IMR-90 (cell line): Measurements from ENCODE around the gene PCBP3. TPM values are rescaled to one million over a fixed set of nuclear protein-coding genes. Genes with fewer than 3 reads are reported as not detected.
A peak's percentile ranks its signal among the peaks of the same experiment; 100 is the strongest.

Experiments used
- ATAC-seq: fragments of 200-7000 bp; cut with Tn5 transposase; 2 replicates; pipeline ENCODE4 v1.9.1; 2020; ENCODE audit warnings: low read depth, mild to moderate bottlenecking, moderate library complexity
- BruUV-seq: library from RNA; stranded (reverse); fragments of 400-500 nt; replicated peaks from 2 replicates; lab custom pipeline; 2021; lab: Mats Ljungman, UMichigan
- CTCF ChIA-PET: fragments of 300-600 bp; formaldehyde crosslinking; extraction: SDS; loops from one replicate; lab custom pipeline; 2021; ENCODE audit warnings: antibody characterized with exemption; lab: Yijun Ruan, JAX
- POLR2A ChIA-PET: fragments of 300-600 bp; sonication (Branson Sonifier 250); formaldehyde crosslinking; loops from one replicate; lab custom pipeline; 2022; ENCODE audit warnings: antibody characterized with exemption; ENCODE audit not compliant: unreplicated experiment; lab: Charles Lee
- DNase-seq: peaks from one replicate; pipeline ENCODE4 v3.0.0; 2013
- H2AFZ ChIP-seq: replicated peaks from 2 replicates; pipeline ENCODE3; 2013; ENCODE audit warnings: low read length, mild to moderate bottlenecking; ENCODE audit not compliant: poor library complexity
- H2AK5ac ChIP-seq: 2 replicates; pipeline ENCODE4 v1.6.1; 2013; ENCODE audit warnings: low read depth, low read length, inconsistent platforms
- H2AK9ac ChIP-seq: replicated peaks from 2 replicates; pipeline ENCODE3; 2013; ENCODE audit warnings: mild to moderate bottlenecking, low read depth, low read length, moderate library complexity; ENCODE audit not compliant: poor library complexity
- H2BK120ac ChIP-seq: 2 replicates; pipeline ENCODE4 v1.6.1; 2013; ENCODE audit warnings: low read depth, low read length, inconsistent platforms
- H2BK15ac ChIP-seq: 3 replicates; pipeline ENCODE4 v1.6.1; 2013; ENCODE audit warnings: low read depth, low read length, inconsistent platforms
- H2BK20ac ChIP-seq: 2 replicates; pipeline ENCODE4 v1.6.1; 2013; ENCODE audit warnings: low read depth, mild to moderate bottlenecking, inconsistent platforms, low read length, moderate library complexity
- H2BK5ac ChIP-seq: 2 replicates; pipeline ENCODE4 v1.6.1; 2013; ENCODE audit warnings: mild to moderate bottlenecking, low read depth, low read length, inconsistent platforms; ENCODE audit not compliant: poor library complexity, severe bottlenecking
- H3K14ac ChIP-seq: replicated peaks from 2 replicates; pipeline ENCODE4 v1.6.1; 2013; ENCODE audit warnings: low read depth, low read length, inconsistent platforms
- H3K18ac ChIP-seq: 2 replicates; pipeline ENCODE4 v1.6.1; 2013; ENCODE audit warnings: low read depth, low read length, control low read depth
- H3K23ac ChIP-seq: 2 replicates; pipeline ENCODE4 v1.6.1; 2013; ENCODE audit warnings: low read depth, low read length, inconsistent platforms
- H3K27ac ChIP-seq: 2 replicates; pipeline ENCODE4 v1.5.1; 2013; ENCODE audit warnings: mild to moderate bottlenecking, control low read depth, low read length; ENCODE audit not compliant: insufficient read depth
- H3K27me3 ChIP-seq: 2 replicates; pipeline ENCODE4 v1.6.1; 2013; ENCODE audit warnings: low read length; ENCODE audit not compliant: control insufficient read depth, insufficient read depth
- H3K36me3 ChIP-seq: 2 replicates; pipeline ENCODE4 v1.6.1; 2013; ENCODE audit warnings: low read length, mixed read lengths; ENCODE audit not compliant: control insufficient read depth, insufficient read depth
- H3K4ac ChIP-seq: 2 replicates; pipeline ENCODE4 v1.6.1; 2013; ENCODE audit warnings: low read depth, low read length, inconsistent platforms
- H3K4me1 ChIP-seq: 2 replicates; pipeline ENCODE4 v1.6.1; 2013; ENCODE audit warnings: low read length, mixed read lengths; ENCODE audit not compliant: control insufficient read depth, insufficient read depth
- H3K4me2 ChIP-seq: 2 replicates; pipeline ENCODE4 v1.6.1; 2013; ENCODE audit warnings: low read depth, mild to moderate bottlenecking, control low read depth, low read length, moderate library complexity
- H3K4me3 ChIP-seq: 2 replicates; pipeline ENCODE4 v1.5.1; 2013; ENCODE audit warnings: low read depth, mild to moderate bottlenecking, control low read depth, low read length, moderate library complexity; ENCODE audit not compliant: insufficient read depth
- H3K56ac ChIP-seq: 2 replicates; pipeline ENCODE4 v1.6.1; 2013; ENCODE audit warnings: low read length, inconsistent platforms; ENCODE audit not compliant: insufficient read depth; ENCODE audit errors: extremely low read depth
- H3K79me1 ChIP-seq, 2 experiments: 2 replicates each; pipeline ENCODE4 v1.6.1; 2013; ENCODE audit warnings: low read length in 2 of 2, inconsistent platforms in 1 of 2, low read depth in 1 of 2
- H3K9ac ChIP-seq: 2 replicates; pipeline ENCODE4 v1.6.1; 2013; ENCODE audit warnings: low read depth, low read length, control low read depth
- H3K9me1 ChIP-seq: 2 replicates; pipeline ENCODE4 v1.6.1; 2013; ENCODE audit warnings: low read length, inconsistent platforms; ENCODE audit not compliant: insufficient read depth
- H3K9me3 ChIP-seq: 2 replicates; pipeline ENCODE4 v1.6.1; 2013; ENCODE audit warnings: low read length; ENCODE audit not compliant: control insufficient read depth, insufficient read depth
- H4K20me1 ChIP-seq: 2 replicates; pipeline ENCODE4 v1.6.1; 2013; ENCODE audit warnings: low read length, inconsistent platforms; ENCODE audit not compliant: insufficient read depth
- H4K5ac ChIP-seq: 2 replicates; pipeline ENCODE4 v1.6.1; 2013; ENCODE audit warnings: mild to moderate bottlenecking, low read depth, low read length, control low read depth
- H4K8ac ChIP-seq, 2 experiments: 2 replicates each; pipeline ENCODE4 v1.6.1; 2013; ENCODE audit warnings: low read depth in 2 of 2, low read length in 2 of 2, control low read depth in 1 of 2, inconsistent platforms in 1 of 2
- H4K91ac ChIP-seq: 2 replicates; pipeline ENCODE4 v1.6.1; 2013; ENCODE audit warnings: low read depth, low read length, inconsistent platforms; ENCODE audit not compliant: insufficient read depth
- BHLHE40 ChIP-seq: fragments of 150-350 bp; IDR thresholded peaks from 2 replicates; pipeline ENCODE4 v1.6.1; 2016; ENCODE audit warnings: mild to moderate bottlenecking, low read depth, low read length
- CEBPB ChIP-seq: IDR thresholded peaks from 2 replicates; pipeline ENCODE4 v1.6.1; 2012; ENCODE audit warnings: low read depth, low read length, improper control_type of control experiment
- CHD1 ChIP-seq: IDR thresholded peaks from 2 replicates; pipeline ENCODE4 v1.6.1; 2012; ENCODE audit warnings: low read depth, low read length, improper control_type of control experiment
- CTCF ChIP-seq: conservative IDR thresholded peaks from 2 replicates; pipeline ENCODE4 v1.5.1; 2012; ENCODE audit warnings: mild to moderate bottlenecking, low read depth, low read length, improper control_type of control experiment
- FOS ChIP-seq: fragments of 150-350 bp; IDR thresholded peaks from 2 replicates; pipeline ENCODE4 v1.6.1; 2016; ENCODE audit warnings: low read depth, low read length
- MAFK ChIP-seq: IDR thresholded peaks from 2 replicates; pipeline ENCODE4 v1.6.1; 2012; ENCODE audit warnings: low read depth, low read length, improper control_type of control experiment
- MAZ ChIP-seq: IDR thresholded peaks from 2 replicates; pipeline ENCODE4 v1.6.1; 2012; ENCODE audit warnings: low read depth, mild to moderate bottlenecking, low read length, improper control_type of control experiment, moderate library complexity, borderline replicate concordance
- MXI1 ChIP-seq: IDR thresholded peaks from 2 replicates; pipeline ENCODE4 v1.6.1; 2012; ENCODE audit warnings: low read depth, mild to moderate bottlenecking, low read length, moderate library complexity, borderline replicate concordance
- NFE2L2 ChIP-seq: fragments of 150-350 bp; IDR thresholded peaks from 2 replicates; pipeline ENCODE4 v1.6.1; 2016; ENCODE audit warnings: low read depth, mild to moderate bottlenecking, low read length
- POLR2A ChIP-seq: IDR thresholded peaks from 2 replicates; pipeline ENCODE4 v1.6.1; 2012; ENCODE audit warnings: mild to moderate bottlenecking, low read depth, low read length
- RAD21 ChIP-seq: IDR thresholded peaks from 2 replicates; pipeline ENCODE4 v1.6.1; 2012; ENCODE audit warnings: low read length, improper control_type of control experiment
- RCOR1 ChIP-seq: IDR thresholded peaks from 2 replicates; pipeline ENCODE4 v1.6.1; 2012; ENCODE audit warnings: mild to moderate bottlenecking, low read length, improper control_type of control experiment; ENCODE audit not compliant: insufficient replicate concordance
- RFX5 ChIP-seq: IDR thresholded peaks from 2 replicates; pipeline ENCODE4 v1.8.0; 2012; ENCODE audit warnings: low read depth, mild to moderate bottlenecking, low read length, moderate library complexity
- SMC3 ChIP-seq: fragments of 150-350 bp; IDR thresholded peaks from 2 replicates; pipeline ENCODE4 v1.6.1; 2016; ENCODE audit warnings: low read depth, mild to moderate bottlenecking, antibody characterized with exemption, low read length, moderate library complexity
- WGBS, 2 experiments: methylation state at CpG; one replicate each; pipeline versions ENCODE4 v1.1.5 to v1.1.7; 2013; ENCODE audit warnings: missing lambda C conversion rate in 2 of 2; ENCODE audit not compliant: insufficient read length in 1 of 2; ENCODE audit errors: extremely low coverage in 2 of 2; 5-methylcytosine and 5-hydroxymethylcytosine counted together
- dilution Hi-C: fragments of 300-500 bp; cut with HindIII; formaldehyde crosslinking; loops from one replicate; pipeline ENCODE4 v1.14.3; 2018; ENCODE audit warnings: low sequenced_read_pairs; ENCODE audit not compliant: unreplicated experiment
- in situ Hi-C: fragments of 300-500 bp; cut with MboI; formaldehyde crosslinking; loops from 3 replicates; pipeline ENCODE4 v1.14.3; 2019; ENCODE audit warnings: low sequenced_read_pairs, inconsistent platforms, mixed read lengths
- intact Hi-C: fragments of 100-400 bp; cut with micrococcal nuclease; formaldehyde crosslinking; loops from 2 replicates; pipeline ENCODE4 v1.10.0; 2022
- polyA plus RNA-seq, 3 experiments: library from polyadenylated mRNA; depleted of rRNA; stranded (reverse); fragments of >200 nt; gene quantifications; 2 replicates each; pipeline ENCODE4 v1.2.3, GENCODE V29; 2012; ENCODE audit warnings: low replicate concordance in 1 of 3
- total RNA-seq: library from RNA; depleted of rRNA; stranded (reverse); fragments of >200 nt; gene quantifications from 2 replicates; pipeline ENCODE4 v1.2.3, GENCODE V29; 2012
- TF ChIP-seq, protein P1 (sequence below): fragments of 150-350 bp; IDR thresholded peaks from 2 replicates; pipeline ENCODE4 v1.6.1; 2016; ENCODE audit warnings: low read depth, mild to moderate bottlenecking, low read length, moderate library complexity, borderline replicate concordance
- TF ChIP-seq, protein P2 (sequence below): fragments of 150-350 bp; IDR thresholded peaks from 2 replicates; pipeline ENCODE4 v1.6.1; 2017; ENCODE audit warnings: mild to moderate bottlenecking, antibody characterized with exemption, low read length, low read depth

Gene PCBP3
- total and polyA plus RNA-seq, 2 of the 4 experiments (the other 2 are of a cell fraction) = 2.9 to 3.9 TPM

DNA sequence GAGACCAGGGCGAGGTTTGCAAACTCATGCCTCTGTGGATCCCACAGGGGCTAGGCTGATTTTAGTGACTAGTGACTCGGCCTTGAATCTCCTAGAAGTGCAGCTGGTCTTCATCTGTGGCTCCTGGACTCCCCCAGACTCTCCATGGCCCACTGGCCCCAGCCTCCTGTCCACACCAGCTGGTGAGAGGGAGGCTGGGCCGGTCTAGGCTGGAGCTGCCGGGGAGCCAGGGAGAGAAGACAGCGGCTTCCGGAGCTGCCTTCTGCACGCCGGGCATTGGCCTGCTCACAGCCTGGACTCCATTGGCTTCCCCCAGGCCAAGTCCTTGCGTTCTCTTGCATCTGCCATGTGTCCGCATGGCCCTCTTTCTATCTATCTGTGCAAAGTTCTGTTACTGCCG lies 285.9 kb downstream of the PCBP3 start:
- H3K4ac ChIP-seq = no peak overlapping the region
- no peak overlapping the region for H3K27ac ChIP-seq
- DNase-seq (no peak), ATAC-seq (no peak)
- H2BK120ac ChIP-seq = no peak overlapping the region
- H3K9ac ChIP-seq = no peak overlapping the region
- no peak overlapping the region for H2BK20ac ChIP-seq
- H3K23ac ChIP-seq = no peak overlapping the region
- H2AFZ ChIP-seq = no peak overlapping the region
- H2AK5ac ChIP-seq = no peak overlapping the region
- H4K8ac ChIP-seq = no peak overlapping the region
- 0 out of 2 replicates have a peak, but pooled peaks cover 1% of the 10 kb centered on the region for H3K9me3 ChIP-seq
- no peak overlapping the region for H3K4me2 ChIP-seq
- H4K20me1 ChIP-seq = no peaks in the 10 kb centered on the region
- TF ChIP-seq MXI1 = no peak
- TF ChIP-seq CTCF = no peak
- TF ChIP-seq NFE2L2 = no peak
- no peak for TF ChIP-seq CEBPB
- TF ChIP-seq, protein P1, sequence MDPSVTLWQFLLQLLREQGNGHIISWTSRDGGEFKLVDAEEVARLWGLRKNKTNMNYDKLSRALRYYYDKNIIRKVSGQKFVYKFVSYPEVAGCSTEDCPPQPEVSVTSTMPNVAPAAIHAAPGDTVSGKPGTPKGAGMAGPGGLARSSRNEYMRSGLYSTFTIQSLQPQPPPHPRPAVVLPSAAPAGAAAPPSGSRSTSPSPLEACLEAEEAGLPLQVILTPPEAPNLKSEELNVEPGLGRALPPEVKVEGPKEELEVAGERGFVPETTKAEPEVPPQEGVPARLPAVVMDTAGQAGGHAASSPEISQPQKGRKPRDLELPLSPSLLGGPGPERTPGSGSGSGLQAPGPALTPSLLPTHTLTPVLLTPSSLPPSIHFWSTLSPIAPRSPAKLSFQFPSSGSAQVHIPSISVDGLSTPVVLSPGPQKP = no peak
- TF ChIP-seq RCOR1 = no peak
- TF ChIP-seq POLR2A = no peak
- TF ChIP-seq RFX5 = no peak
- TF ChIP-seq MAFK = no peak
- no peak for TF ChIP-seq RAD21
- TF ChIP-seq MAZ = no peak
- TF ChIP-seq CHD1 = no peak
- TF ChIP-seq, protein P2, sequence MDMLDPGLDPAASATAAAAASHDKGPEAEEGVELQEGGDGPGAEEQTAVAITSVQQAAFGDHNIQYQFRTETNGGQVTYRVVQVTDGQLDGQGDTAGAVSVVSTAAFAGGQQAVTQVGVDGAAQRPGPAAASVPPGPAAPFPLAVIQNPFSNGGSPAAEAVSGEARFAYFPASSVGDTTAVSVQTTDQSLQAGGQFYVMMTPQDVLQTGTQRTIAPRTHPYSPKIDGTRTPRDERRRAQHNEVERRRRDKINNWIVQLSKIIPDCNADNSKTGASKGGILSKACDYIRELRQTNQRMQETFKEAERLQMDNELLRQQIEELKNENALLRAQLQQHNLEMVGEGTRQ = no peak
- no peak for TF ChIP-seq SMC3
- no peak for TF ChIP-seq BHLHE40
- no peak for TF ChIP-seq FOS
- no peak overlapping the region for H4K5ac ChIP-seq
- no peaks in the 10 kb centered on the region for H3K79me1 ChIP-seq
- no peaks in the 10 kb centered on the region; the same call in 1 of the 2 replicates for H3K27me3 ChIP-seq
- H3K9me1 ChIP-seq = no peaks in the 10 kb centered on the region; the same call in 1 of the 2 replicates
- 40% methylated on average over 1 of the region's 11 CpGs; no CpG with 5 or more reads in 1 of the 2 experiments for WGBS, 2 experiments
- intact Hi-C loops (no loop called here), in situ Hi-C loops (loop anchor here (10.0 kb wide), 1 partner anchor 365 kb away; no protein-coding TSS in a partner anchor), dilution Hi-C loops (no loop called here)
- no peak overlapping the region for H3K18ac ChIP-seq
- no TSS peak for BruUV-seq
- no peak overlapping the region for H2BK15ac ChIP-seq
- H3K56ac ChIP-seq = no peak overlapping the region
- no peak overlapping the region for H3K14ac ChIP-seq
- H2AK9ac ChIP-seq = peak overlapping the region; percentile 58
- ChIA-PET POLR2A (no interaction called here), CTCF (no interaction called here)
- no peaks in the 10 kb centered on the region for H3K4me1 ChIP-seq
- H3K36me3 ChIP-seq = peaks cover 3% of the 10 kb centered on the region; the same call in 1 of the 2 replicates
- no peak overlapping the region for H3K4me3 ChIP-seq
- H4K91ac ChIP-seq = no peak overlapping the region
- no peak overlapping the region for H2BK5ac ChIP-seq
